Upper lobe of left lung (tissue), 4 donors: ENCODE data around the gene NCOA6.

ENCODE experiments used
- CTCF ChIP-seq, 6 experiments: fragments of 450-650 bp in 4 of 6; fragments of 200-600 bp in 2 of 6; sonication (generic) in 2 of 6; IDR thresholded peaks; one replicate each; pipeline ENCODE4 v1.5.1; 2016 to 2019; ENCODE audit warnings: antibody characterized with exemption in 6 of 6
- POLR2A ChIP-seq, 4 donors: fragments of 450-650 bp; IDR thresholded peaks; one replicate each; pipeline ENCODE4 v1.5.1; 2016 to 2017; ENCODE audit warnings: antibody characterized with exemption in 4 of 4, mild to moderate bottlenecking in 2 of 4
- POLR2AphosphoS5 ChIP-seq, 2 donors: sonication (generic); formaldehyde crosslinking; IDR thresholded peaks; one replicate each; pipeline ENCODE4 v1.5.1; 2017; ENCODE audit warnings: antibody characterized with exemption in 2 of 2

DNA sequence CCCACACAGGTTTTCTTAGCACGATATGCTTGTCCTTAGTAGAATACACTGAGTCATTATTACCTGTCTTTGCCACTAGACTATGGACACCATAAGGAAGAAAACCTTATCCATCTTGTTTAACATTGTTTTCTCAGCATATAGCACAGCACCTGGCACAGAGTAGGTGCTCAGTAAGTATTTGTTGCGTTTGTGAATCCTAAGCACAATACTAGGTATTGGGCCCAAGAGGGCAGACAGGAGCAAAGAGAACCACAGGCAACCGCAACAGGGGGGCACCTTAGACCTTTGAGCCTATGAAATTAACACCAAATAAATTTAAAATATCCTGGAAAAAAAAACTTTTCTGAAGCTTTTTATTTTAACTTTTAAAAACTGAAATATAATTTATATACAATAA, 3.7 kb upstream of the NCOA6 start:
- no peak for TF ChIP-seq CTCF (IDR thresholded peaks at IDR 0.05)
- no peak for TF ChIP-seq POLR2AphosphoS5 (IDR thresholded peaks at IDR 0.05)
- no peak for TF ChIP-seq POLR2A (IDR thresholded peaks at IDR 0.05)
